Endothelial cell of umbilical vein (primary cell): ENCODE measurements around the gene WDR77. TPM values are rescaled to one million over a fixed set of nuclear protein-coding genes. Genes with fewer than 3 reads are reported as not detected.

Source experiments
- BruUV-seq: library from RNA; stranded (reverse); fragments of 400-500 nt; replicated peaks from 2 replicates; lab custom pipeline; 2021; lab: Mats Ljungman, UMichigan
- CTCF ChIA-PET: fragments of 300-600, 350-600 bp; sonication (Branson Sonifier 250); formaldehyde crosslinking; loops from one replicate; lab custom pipeline; 2021; ENCODE audit warnings: antibody characterized with exemption, inconsistent platforms; lab: Charles Lee
- POLR2A ChIA-PET: fragments of 300-600, 350-600 bp; sonication (Branson Sonifier 250); formaldehyde crosslinking; loops from one replicate; lab custom pipeline; 2021; ENCODE audit warnings: antibody characterized with exemption, inconsistent platforms; lab: Charles Lee
- DNase-seq: peaks from one replicate; pipeline ENCODE4 v3.0.0-alpha.2; 2011; ENCODE audit warnings: low read depth, low spot score
- FAIRE-seq: peaks from 2 replicates; lab custom pipeline; 2011; peaks lifted over from hg19 to GRCh38; lab: Jason Lieb, UNC
- H2AFZ ChIP-seq: 2 replicates; pipeline ENCODE4 v1.6.0; 2012; ENCODE audit warnings: low read depth, low read length, control low read depth, inconsistent platforms
- H3K27ac ChIP-seq: 2 replicates; pipeline ENCODE4 v1.5.1; 2011; ENCODE audit warnings: low read depth, mild to moderate bottlenecking, control low read depth, low read length, moderate library complexity; ENCODE audit not compliant: insufficient read depth
- H3K27me3 ChIP-seq, 2 experiments: 2 replicates each; pipeline versions ENCODE4 v1.6.0 to v1.6.1; 2011; ENCODE audit warnings: low read length in 2 of 2, mixed read lengths in 1 of 2; ENCODE audit not compliant: control insufficient read depth in 2 of 2, insufficient read depth in 2 of 2
- H3K36me3 ChIP-seq, 2 experiments: 2 replicates in 1 of 2; 3 replicates in 1 of 2; pipeline ENCODE4 v1.5.1; 2011; ENCODE audit warnings: low read length in 2 of 2, mild to moderate bottlenecking in 1 of 2, moderate library complexity in 1 of 2; ENCODE audit not compliant: control insufficient read depth in 2 of 2, insufficient read depth in 2 of 2; ENCODE audit errors: extremely low read depth in 1 of 2
- H3K4me1 ChIP-seq: 3 replicates; pipeline ENCODE4 v1.5.1; 2011; ENCODE audit warnings: mild to moderate bottlenecking, low read length; ENCODE audit not compliant: control insufficient read depth, insufficient read depth; ENCODE audit errors: extremely low read depth
- H3K4me2 ChIP-seq: 2 replicates; pipeline ENCODE4 v1.6.1; 2011; ENCODE audit warnings: low read length, control low read depth, mixed read lengths; ENCODE audit not compliant: insufficient read depth
- H3K4me3 ChIP-seq, 3 experiments: fragments of 200-600 bp in 1 of 3; sonication (generic), shearing (Covaris generic) in 1 of 3; replicated peaks in 1 of 3; 2 replicates each; pipeline ENCODE4 v1.5.1; 2011 to 2016; ENCODE audit warnings: control low read depth in 3 of 3, low read length in 3 of 3, mild to moderate bottlenecking in 2 of 3, inconsistent platforms in 1 of 3, low read depth in 1 of 3, moderate library complexity in 1 of 3; ENCODE audit not compliant: insufficient read depth in 1 of 3
- H3K79me2 ChIP-seq: 2 replicates; pipeline ENCODE4 v1.6.0; 2012; ENCODE audit warnings: low read length, inconsistent platforms; ENCODE audit not compliant: control insufficient read depth, insufficient read depth
- H3K9ac ChIP-seq: replicated peaks from 2 replicates; pipeline ENCODE3; 2011; ENCODE audit warnings: low read length, control low read depth; ENCODE audit not compliant: insufficient read depth; ENCODE audit errors: extremely low read depth
- H3K9me1 ChIP-seq: replicated peaks from 3 replicates; pipeline ENCODE4 v1.6.0; 2011; ENCODE audit warnings: mild to moderate bottlenecking, low read length; ENCODE audit not compliant: control insufficient read depth, insufficient read depth; ENCODE audit errors: extremely low read depth
- H3K9me3 ChIP-seq: replicated peaks from 2 replicates; pipeline ENCODE4 v1.5.1; 2012; ENCODE audit warnings: low read length, inconsistent platforms; ENCODE audit not compliant: control insufficient read depth, insufficient read depth
- H4K20me1 ChIP-seq: replicated peaks from 2 replicates; pipeline ENCODE3; 2011; ENCODE audit warnings: mild to moderate bottlenecking, low read length; ENCODE audit not compliant: control insufficient read depth, insufficient read depth; ENCODE audit errors: extremely low read depth
- CTCF ChIP-seq, 2 donors: IDR thresholded peaks; 1 replicate in 1 of 2; 2 replicates in 1 of 2; pipeline ENCODE4 v1.5.1; 2011; ENCODE audit warnings: low read length in 2 of 2, mild to moderate bottlenecking in 2 of 2, moderate library complexity in 2 of 2, control low read depth in 1 of 2, inconsistent platforms in 1 of 2, low read depth in 1 of 2; ENCODE audit not compliant: insufficient read depth in 1 of 2; ENCODE audit errors: extremely low read depth in 1 of 2
- GATA2 ChIP-seq: IDR thresholded peaks from 2 replicates; pipeline ENCODE4 v1.7.0; 2011; ENCODE audit warnings: low read depth, mild to moderate bottlenecking, moderate library complexity, mixed read lengths, low read length; ENCODE audit not compliant: insufficient read length, insufficient read depth
- MAX ChIP-seq: IDR thresholded peaks from 2 replicates; pipeline ENCODE4 v1.6.1; 2011; ENCODE audit not compliant: insufficient read depth, insufficient read length
- MYC ChIP-seq: IDR thresholded peaks from one replicate; pipeline ENCODE4 v1.6.1; 2011; ENCODE audit warnings: mild to moderate bottlenecking, low read depth, low read length
- POLR2A ChIP-seq: IDR thresholded peaks from 2 replicates; pipeline ENCODE4 v1.6.1; 2012; ENCODE audit warnings: low read depth, mild to moderate bottlenecking, control low read depth, low read length
- POLR2AphosphoS5 ChIP-seq: IDR thresholded peaks from 2 replicates; pipeline ENCODE4 v1.6.1; 2012; ENCODE audit warnings: low read depth, mild to moderate bottlenecking, control low read depth, low read length, moderate library complexity; ENCODE audit not compliant: insufficient read depth
- dilution Hi-C: fragments of 300-500 bp; cut with MboI; formaldehyde crosslinking; loops from one replicate; pipeline ENCODE4 v1.15.0; 2019; ENCODE audit warnings: low sequenced_read_pairs; ENCODE audit not compliant: extremely low pct_ligation_motif_present
- intact Hi-C: fragments of 100-400 bp; cut with micrococcal nuclease; formaldehyde crosslinking; loops from one replicate; pipeline ENCODE4 v1.10.0; 2022
- polyA plus RNA-seq, 4 experiments: library from polyadenylated mRNA; depleted of rRNA in 3 of 4; stranded (reverse) in 3 of 4; unstranded in 1 of 4; fragments of >200 nt; gene quantifications; 2 replicates each; pipeline versions ENCODE4 v1.2.1 to v1.2.3, GENCODE V29; 2011 to 2012; ENCODE audit warnings: missing spikeins in 1 of 4
- total RNA-seq: library from RNA; stranded (reverse); gene quantifications from 2 replicates; pipeline ENCODE4 v1.2.3, GENCODE V29; 2021

WDR77 gene
- total and polyA plus RNA-seq, 2 donors (not counting 3 experiments of a cell fraction or from before 2014, with no cell fraction given), result 41.3 to 116 TPM

GRCh38 chr1:111476761-111477309 lies 27.8 kb upstream of the WDR77 start:
- H3K36me3 ChIP-seq, result no peaks in the 10 kb centered on the region
- POLR2A ChIA-PET, result no interaction called here
- H3K4me3 ChIP-seq, result no peak overlapping the region
- H3K4me2 ChIP-seq, result no peak overlapping the region
- no peaks in the 10 kb centered on the region for H3K9me1 ChIP-seq
- no peaks in the 10 kb centered on the region for H4K20me1 ChIP-seq
- dilution Hi-C loops, result no loop called here
- no peak for DNase-seq
- no peaks in the 10 kb centered on the region for H3K9me3 ChIP-seq
- CTCF ChIA-PET, result interaction anchor here (4.1 kb wide), 1 partner anchor 31 kb away, joined by 15 read pairs; no protein-coding TSS in a partner anchor
- no peak overlapping the region for H3K27ac ChIP-seq
- no peaks in the 10 kb centered on the region for H3K79me2 ChIP-seq
- no TSS peak for BruUV-seq
- TF ChIP-seq POLR2AphosphoS5 (no peak), MYC (no peak)
- H3K4me1 ChIP-seq, result peaks cover 13% of the 10 kb centered on the region
- no peak overlapping the region for H2AFZ ChIP-seq
- H3K9ac ChIP-seq, result no peak overlapping the region
- no peak for FAIRE-seq
- H3K27me3 ChIP-seq, result no peaks in the 10 kb centered on the region
- intact Hi-C loops, result no loop called here

GRCh38 chr1:111476214-111476613 lies 27.2 kb upstream of the WDR77 start:
- Histone ChIP-seq H3K4me2 (no peak overlapping the region), H3K9me3 (no peaks in the 10 kb centered on the region), H3K36me3 (no peaks in the 10 kb centered on the region), H3K4me3 (no peak overlapping the region), H3K9me1 (no peaks in the 10 kb centered on the region), H4K20me1 (no peaks in the 10 kb centered on the region), H2AFZ (no peak overlapping the region), H3K27me3 (no peaks in the 10 kb centered on the region), H3K9ac (no peak overlapping the region), H3K27ac (no peak overlapping the region), H3K4me1 (peaks cover 13% of the 10 kb centered on the region), H3K79me2 (no peaks in the 10 kb centered on the region)
- ChIA-PET CTCF (interaction anchor here (4.1 kb wide), 1 partner anchor 32 kb away, joined by 15 read pairs; no protein-coding TSS in a partner anchor), POLR2A (no interaction called here)
- no TSS peak for BruUV-seq
- intact Hi-C loops, result no loop called here
- dilution Hi-C loops, result no loop called here
- DNase-seq, result no peak
- TF ChIP-seq POLR2A, result no peak
- TF ChIP-seq GATA2, result no peak
- no peak for TF ChIP-seq CTCF (IDR thresholded peaks at IDR 0.05; ENCODE audit: extremely low read depth in 1 of 2, insufficient read depth in 1 of 2, low read depth in 1 of 2, low read length in 2 of 2)
- TF ChIP-seq MAX, result no peak
- FAIRE-seq, result no peak
